Ishikawa (cell line): ENCODE measurements around the gene TOP1.

Experiments used
- CEBPB ChIP-seq: IDR thresholded peaks from 2 replicates; pipeline ENCODE4 v1.6.1; 2012
- CREB1 ChIP-seq: IDR thresholded peaks from 2 replicates; pipeline ENCODE4 v1.6.1; 2012; ENCODE audit warnings: low read depth
- EGR1 ChIP-seq: IDR thresholded peaks from 2 replicates; pipeline ENCODE4 v1.6.1; 2012
- EP300 ChIP-seq: IDR thresholded peaks from 2 replicates; pipeline ENCODE4 v1.6.1; 2012; ENCODE audit warnings: borderline replicate concordance
- FOXM1 ChIP-seq: IDR thresholded peaks from 2 replicates; pipeline ENCODE4 v1.6.1; 2012; ENCODE audit warnings: low read depth, borderline replicate concordance
- MAX ChIP-seq: IDR thresholded peaks from 2 replicates; pipeline ENCODE4 v1.6.1; 2012
- NFIC ChIP-seq: IDR thresholded peaks from 2 replicates; pipeline ENCODE4 v1.6.1; 2012
- RAD21 ChIP-seq: IDR thresholded peaks from 2 replicates; pipeline ENCODE4 v1.6.1; 2012; ENCODE audit warnings: low read depth
- TAF1 ChIP-seq: IDR thresholded peaks from 2 replicates; pipeline ENCODE4 v1.6.1; 2012; ENCODE audit warnings: low read depth, mild to moderate bottlenecking
- TCF12 ChIP-seq: IDR thresholded peaks from 2 replicates; pipeline ENCODE4 v1.6.1; 2012; ENCODE audit warnings: low read depth
- TEAD4 ChIP-seq: IDR thresholded peaks from 2 replicates; pipeline ENCODE4 v1.6.1; 2012
- YY1 ChIP-seq: IDR thresholded peaks from 2 replicates; pipeline ENCODE4 v1.6.1; 2012; ENCODE audit warnings: low read depth
- ZBTB7A ChIP-seq: IDR thresholded peaks from 2 replicates; pipeline ENCODE4 v1.6.1; 2012; ENCODE audit warnings: low read depth
- TF ChIP-seq, protein P1 (sequence below): IDR thresholded peaks from 2 replicates; pipeline ENCODE4 v1.6.1; 2012; ENCODE audit warnings: low read depth, mild to moderate bottlenecking
- TF ChIP-seq, protein P2 (sequence below): IDR thresholded peaks from 2 replicates; pipeline ENCODE4 v1.6.1; 2012

TOP1 gene

GRCh38 chr20:41135187-41135887 lies 106.7 kb downstream of the TOP1 start:
- no peak for TF ChIP-seq TCF12
- TF ChIP-seq, protein P1, sequence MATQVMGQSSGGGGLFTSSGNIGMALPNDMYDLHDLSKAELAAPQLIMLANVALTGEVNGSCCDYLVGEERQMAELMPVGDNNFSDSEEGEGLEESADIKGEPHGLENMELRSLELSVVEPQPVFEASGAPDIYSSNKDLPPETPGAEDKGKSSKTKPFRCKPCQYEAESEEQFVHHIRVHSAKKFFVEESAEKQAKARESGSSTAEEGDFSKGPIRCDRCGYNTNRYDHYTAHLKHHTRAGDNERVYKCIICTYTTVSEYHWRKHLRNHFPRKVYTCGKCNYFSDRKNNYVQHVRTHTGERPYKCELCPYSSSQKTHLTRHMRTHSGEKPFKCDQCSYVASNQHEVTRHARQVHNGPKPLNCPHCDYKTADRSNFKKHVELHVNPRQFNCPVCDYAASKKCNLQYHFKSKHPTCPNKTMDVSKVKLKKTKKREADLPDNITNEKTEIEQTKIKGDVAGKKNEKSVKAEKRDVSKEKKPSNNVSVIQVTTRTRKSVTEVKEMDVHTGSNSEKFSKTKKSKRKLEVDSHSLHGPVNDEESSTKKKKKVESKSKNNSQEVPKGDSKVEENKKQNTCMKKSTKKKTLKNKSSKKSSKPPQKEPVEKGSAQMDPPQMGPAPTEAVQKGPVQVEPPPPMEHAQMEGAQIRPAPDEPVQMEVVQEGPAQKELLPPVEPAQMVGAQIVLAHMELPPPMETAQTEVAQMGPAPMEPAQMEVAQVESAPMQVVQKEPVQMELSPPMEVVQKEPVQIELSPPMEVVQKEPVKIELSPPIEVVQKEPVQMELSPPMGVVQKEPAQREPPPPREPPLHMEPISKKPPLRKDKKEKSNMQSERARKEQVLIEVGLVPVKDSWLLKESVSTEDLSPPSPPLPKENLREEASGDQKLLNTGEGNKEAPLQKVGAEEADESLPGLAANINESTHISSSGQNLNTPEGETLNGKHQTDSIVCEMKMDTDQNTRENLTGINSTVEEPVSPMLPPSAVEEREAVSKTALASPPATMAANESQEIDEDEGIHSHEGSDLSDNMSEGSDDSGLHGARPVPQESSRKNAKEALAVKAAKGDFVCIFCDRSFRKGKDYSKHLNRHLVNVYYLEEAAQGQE: no peak
- TF ChIP-seq, protein P2, sequence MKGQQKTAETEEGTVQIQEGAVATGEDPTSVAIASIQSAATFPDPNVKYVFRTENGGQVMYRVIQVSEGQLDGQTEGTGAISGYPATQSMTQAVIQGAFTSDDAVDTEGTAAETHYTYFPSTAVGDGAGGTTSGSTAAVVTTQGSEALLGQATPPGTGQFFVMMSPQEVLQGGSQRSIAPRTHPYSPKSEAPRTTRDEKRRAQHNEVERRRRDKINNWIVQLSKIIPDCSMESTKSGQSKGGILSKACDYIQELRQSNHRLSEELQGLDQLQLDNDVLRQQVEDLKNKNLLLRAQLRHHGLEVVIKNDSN: no peak
- TF ChIP-seq NFIC: no peak
- peak; percentile 80 for TF ChIP-seq RAD21
- TF ChIP-seq ZBTB7A: no peak
- TF ChIP-seq FOXM1: no peak
- TF ChIP-seq EGR1: peak; percentile 81
- no peak for TF ChIP-seq CREB1

- TF ChIP-seq EP300: no peak
- TF ChIP-seq, protein P2: no peak
Observed at GRCh38 chr20:41135888-41136679, 107.5 kb downstream of the TOP1 start.

DNA sequence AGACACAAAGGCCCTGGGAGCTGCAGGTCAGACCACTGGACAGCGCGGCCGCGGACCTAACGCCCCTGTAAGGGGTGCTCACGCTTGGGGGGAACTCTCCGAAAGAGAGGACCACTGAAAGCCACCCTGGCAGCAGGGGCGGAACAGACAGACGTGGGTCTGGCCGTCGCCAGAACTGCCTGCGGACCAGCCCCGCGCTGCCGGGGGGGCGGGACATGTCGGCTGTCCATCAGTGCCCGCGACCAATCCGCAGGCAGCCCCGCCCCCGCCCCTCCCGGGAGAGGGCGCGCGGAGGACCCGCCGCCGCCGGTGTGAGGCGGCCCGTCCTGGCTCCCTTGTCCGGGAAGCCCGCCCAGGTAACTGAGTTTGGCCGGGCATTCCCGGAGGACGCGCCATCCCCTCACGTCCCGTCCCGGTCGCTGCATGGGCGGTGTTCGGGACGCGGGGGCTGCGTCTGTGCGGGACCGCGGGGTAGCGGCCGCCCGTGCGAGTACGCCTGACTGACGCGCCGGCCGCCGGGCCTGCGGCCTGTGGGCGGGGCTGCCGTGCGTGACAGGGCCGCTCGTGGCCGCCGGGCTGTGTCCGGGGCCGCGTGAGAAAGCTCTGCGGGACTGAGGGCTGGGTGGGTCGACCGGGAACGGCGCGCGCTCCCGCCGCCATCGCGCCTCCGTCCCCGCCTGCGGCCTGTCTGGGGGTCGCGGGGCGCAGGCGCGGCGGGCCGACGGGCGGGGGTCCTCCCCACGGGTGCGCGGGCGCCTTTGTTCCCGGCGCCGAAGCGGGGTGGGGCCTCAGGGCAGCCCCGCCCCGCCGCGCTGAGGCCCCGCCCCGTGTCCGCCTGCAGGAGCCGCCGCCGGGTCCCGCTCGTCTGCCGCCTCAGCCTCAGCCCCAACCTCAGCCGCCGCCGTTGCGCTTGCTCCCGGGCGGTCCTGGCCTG lies 108.3 kb downstream of the TOP1 start, which contains the start of gene PLCG1:
Gene PLCG1 (plus strand): TSS at position 864 of the 934 bp plus-strand sequence. CDS start 99 bp downstream, outside the sequence.
- TF ChIP-seq CEBPB: no peak
- peak; percentile 23 for TF ChIP-seq EGR1
- TF ChIP-seq, protein P1: no peak
- no peak for TF ChIP-seq TEAD4
- TF ChIP-seq, protein P2: no peak
- TF ChIP-seq NFIC: no peak
- TF ChIP-seq TAF1: peak; percentile 62; the same call in 1 of the 2 replicates
- TF ChIP-seq MAX: peak; percentile 62
- no peak for TF ChIP-seq ZBTB7A
- TF ChIP-seq TCF12: no peak
- TF ChIP-seq YY1: peak; percentile 41; the same call in 1 of the 2 replicates
- no peak for TF ChIP-seq RAD21
- no peak for TF ChIP-seq FOXM1
- no peak for TF ChIP-seq EP300
- TF ChIP-seq CREB1: no peak

DNA sequence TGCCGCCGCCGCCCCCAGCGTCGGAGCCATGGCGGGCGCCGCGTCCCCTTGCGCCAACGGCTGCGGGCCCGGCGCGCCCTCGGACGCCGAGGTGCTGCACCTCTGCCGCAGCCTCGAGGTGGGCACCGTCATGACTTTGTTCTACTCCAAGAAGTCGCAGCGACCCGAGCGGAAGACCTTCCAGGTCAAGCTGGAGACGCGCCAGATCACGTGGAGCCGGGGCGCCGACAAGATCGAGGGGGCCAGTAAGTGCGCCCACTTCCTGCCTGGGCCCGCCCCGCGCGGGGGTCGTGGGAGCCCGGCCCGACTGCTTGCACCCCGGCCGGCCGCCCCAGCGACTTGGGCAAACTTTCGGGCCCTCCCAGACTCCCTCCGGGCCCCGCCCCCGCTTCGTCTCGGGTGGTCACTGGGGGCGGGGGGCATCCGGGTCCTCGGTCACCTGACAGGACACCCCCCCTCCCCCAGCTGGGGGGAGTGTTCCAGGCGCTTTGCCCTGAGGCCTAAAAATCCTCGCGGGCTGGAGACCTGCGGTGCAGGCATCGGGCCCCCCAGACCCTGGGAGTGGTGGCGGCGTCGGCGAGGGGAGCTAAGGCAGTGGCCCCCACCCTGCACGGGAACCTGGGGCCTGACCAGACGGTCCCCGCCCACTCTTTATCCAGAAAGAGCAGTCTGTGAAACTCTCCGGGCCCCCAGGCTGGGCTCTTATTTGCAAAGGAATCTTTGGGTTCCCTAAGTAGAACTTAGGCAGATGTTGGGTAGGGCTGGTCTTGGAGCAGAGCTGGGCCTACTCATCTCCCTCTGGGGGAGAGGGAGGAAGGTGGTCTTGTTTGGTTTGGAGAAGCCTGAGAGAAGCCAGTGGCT lies 109.2 kb downstream of the TOP1 start:
- TF ChIP-seq ZBTB7A: peak; percentile 94
- TF ChIP-seq TAF1: no peak
- peak; percentile 38; the same call in 1 of the 2 replicates for TF ChIP-seq NFIC
- TF ChIP-seq, protein P2: peak; percentile 89
- no peak for TF ChIP-seq FOXM1
- TF ChIP-seq YY1: 0 out of 2 replicates have a peak, but pooled peaks have one; percentile 1
- peak; percentile 32 for TF ChIP-seq MAX
